GM21447 (cell line): ENCODE results near the gene FGGY.
"Not testable (repeated sequence)": the region's sequence is repeated elsewhere in the genome, so short reads cannot be mapped to it uniquely, and the experiment has no call there.

Source experiments
- ATAC-seq: cut with Tn5 transposase; IDR thresholded peaks from one replicate; pipeline ENCODE4 v1.9.1; 2021; ENCODE audit not compliant: unreplicated experiment

Gene FGGY

DNA sequence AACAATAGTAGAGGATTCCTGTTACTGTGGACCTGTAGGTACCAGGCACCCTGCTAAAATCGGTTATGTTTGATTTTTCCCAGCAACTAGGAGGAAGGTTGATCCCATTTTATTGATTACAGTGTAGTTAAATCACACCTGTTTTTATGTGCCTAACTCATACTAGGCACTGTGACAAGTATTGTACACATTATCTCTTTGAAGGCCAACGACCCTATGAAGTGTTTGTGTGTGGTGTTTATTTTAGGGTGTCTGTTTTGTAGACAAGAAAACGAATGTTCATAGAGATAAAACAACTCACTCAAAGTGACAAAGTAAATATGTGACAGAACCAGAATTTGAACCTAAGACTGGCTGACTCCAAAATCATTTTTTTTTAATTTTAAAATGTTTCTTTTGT is 49.5 kb downstream of the FGGY start:
- no peak for ATAC-seq

DNA sequence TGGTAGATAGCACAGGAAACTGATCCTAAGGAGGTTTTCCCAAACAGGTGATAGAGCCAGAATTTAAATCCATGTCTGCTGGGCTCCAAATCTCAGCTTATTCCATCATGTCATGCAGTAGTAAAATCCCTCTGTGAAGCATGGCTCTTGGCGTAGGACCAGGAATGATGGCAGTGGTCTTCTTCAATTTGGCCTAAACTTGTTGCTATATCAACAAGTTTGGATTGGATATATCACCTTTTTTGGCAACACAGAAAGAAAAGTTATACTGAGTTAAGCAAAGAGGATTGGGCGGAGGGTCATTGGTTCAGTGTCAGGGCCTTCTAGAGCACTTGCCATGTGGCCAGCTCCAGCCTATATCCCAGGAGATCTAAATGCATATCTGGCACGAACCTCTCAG is 52.2 kb downstream of the FGGY start:
- no peak for ATAC-seq

DNA sequence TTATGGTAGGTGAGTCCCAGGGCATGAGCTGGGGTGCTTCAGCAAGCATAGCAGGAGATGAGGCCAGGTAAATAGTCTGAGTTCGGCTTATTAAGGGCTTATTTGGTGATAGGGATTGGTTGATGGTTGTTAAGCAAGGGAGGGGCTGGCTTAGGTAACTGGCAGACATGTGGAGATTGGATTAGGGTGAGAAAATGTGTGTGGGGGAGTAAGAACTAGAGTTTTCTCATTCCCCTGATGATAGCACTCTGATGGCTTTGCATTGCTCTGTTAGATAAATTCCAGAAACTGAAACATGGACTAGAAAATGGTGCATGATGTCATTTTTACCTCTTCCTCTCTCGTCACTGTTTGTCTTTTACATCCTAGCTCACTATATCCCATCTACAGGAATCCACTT is 53.6 kb downstream of the FGGY start:
- no peak for ATAC-seq

DNA sequence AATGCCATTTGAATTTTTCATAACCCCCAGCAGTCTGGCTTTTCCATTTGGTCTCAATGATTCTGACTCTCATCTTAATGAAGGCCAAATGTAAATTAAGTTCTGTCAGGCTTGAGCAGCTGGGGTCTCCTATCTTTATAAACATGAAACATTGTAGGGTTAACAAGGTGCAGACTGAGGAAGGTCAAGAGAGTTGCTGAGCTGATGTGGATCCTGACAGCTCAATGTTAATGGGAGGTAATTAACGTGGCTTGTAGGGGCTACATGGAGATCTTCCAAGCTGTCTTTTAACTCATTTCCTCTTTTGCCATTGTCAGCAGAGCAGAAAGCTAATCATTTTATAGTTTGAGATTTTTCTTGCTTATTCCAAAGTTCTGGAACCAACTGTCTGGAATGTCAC is 55.2 kb downstream of the FGGY start:
- no peak for ATAC-seq

DNA sequence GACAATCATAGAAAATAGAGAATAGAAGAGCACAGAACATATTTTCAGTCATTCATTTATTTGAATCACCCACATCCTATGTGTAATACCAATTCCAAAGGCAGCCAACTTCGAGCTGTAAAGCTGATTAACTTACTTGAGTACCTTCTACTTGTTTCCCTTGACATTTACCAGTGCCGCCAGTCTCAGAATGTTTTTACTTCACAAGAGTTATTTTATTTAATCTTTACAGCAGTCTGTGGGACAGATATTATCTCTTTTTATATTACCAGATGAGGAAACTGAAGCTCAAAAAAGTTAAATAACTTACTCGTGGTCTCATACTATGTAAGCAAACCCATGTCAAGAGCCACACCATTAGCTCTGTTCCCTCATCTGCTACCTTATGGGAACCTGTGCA is 56.6 kb downstream of the FGGY start:
- ATAC-seq, result no peak

DNA sequence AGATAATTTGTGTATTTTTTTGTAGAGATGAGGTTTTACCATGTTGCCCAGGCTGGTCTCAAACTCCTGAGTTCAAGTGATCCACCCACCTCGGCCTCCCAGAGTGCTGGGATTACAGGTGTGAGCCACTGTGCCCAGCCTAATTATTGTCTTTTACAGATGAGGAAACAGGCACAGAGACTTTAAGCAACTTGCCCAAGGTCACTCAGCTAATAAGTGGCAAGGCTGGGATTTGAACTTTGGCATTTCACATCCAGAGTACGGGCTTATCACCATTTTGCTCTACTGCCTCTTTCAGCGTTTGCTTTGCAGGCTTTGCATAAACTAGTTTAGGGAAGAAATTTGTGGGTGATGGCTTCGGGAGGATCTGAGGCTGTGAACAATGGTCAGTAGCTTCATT is 57.3 kb downstream of the FGGY start:
- ATAC-seq, result not testable (repeated sequence)

DNA sequence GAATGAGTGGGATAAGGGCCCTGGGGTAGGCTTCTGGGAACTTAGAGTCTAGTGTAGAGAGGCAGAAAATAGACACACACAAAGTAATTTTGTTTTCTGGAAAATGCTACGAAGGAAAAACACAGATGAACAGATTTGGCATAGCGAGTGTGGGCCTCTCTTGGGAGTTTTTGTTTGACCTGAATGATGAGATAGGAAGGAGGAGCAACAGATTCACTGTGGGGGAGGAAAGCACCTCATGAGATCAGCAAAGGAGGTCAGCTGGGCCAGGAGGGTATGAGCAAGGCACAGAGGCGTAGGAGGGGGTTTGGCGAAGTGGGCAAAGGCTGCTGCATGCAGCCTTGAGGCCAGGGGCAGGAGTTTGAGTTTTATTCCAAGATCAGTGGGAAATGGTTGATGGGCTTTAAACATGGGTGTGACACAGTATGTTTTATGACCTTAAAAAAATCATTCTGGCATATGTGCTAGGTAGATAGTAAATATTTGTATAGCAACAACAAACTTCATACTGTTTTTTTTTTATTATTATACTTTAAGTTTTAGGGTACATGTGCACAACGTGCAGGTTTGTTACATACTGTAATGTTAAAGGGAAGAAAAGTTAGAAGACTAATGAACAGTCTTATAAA is 57.9 kb downstream of the FGGY start:
- peak; percentile 70 for ATAC-seq

DNA sequence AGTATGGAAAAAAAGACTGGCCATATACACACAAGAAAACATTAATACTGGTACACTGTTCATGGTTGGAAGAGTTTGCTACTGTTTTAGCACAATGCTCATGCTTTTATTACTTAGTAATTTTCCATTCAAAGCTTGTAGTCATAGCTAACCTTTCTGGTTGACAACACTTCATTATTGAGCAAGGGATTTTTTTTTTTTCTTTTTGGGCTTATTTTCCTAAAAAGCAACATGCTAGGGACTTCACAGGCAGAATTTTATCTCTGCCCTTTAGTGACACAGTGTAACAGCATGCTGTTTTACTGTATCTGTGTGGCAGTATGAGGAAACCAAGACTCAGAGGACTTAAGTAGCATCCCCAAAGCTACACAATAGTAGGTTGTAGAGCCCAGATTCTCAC is 58.5 kb downstream of the FGGY start:
- peak; percentile 78 for ATAC-seq

DNA sequence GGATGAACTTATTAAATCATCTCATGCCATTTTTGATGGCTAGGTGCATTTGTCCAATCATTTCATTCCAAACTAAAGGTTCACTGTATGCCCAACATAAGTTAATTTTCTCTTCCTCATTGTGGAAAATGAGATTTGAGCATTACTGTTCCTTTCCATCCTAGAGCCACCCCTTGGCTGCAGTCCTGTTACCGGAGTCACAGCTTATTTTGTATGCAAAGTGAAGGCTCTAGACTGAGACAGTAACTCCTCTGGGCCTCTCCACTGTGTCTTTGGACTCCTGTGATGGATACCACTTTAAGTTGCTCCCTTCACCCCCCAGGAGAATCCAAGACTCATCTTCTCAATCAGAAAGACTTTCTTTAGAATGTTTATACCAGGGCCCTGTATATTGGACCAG is 59.7 kb downstream of the FGGY start:
- ATAC-seq, result no peak

DNA sequence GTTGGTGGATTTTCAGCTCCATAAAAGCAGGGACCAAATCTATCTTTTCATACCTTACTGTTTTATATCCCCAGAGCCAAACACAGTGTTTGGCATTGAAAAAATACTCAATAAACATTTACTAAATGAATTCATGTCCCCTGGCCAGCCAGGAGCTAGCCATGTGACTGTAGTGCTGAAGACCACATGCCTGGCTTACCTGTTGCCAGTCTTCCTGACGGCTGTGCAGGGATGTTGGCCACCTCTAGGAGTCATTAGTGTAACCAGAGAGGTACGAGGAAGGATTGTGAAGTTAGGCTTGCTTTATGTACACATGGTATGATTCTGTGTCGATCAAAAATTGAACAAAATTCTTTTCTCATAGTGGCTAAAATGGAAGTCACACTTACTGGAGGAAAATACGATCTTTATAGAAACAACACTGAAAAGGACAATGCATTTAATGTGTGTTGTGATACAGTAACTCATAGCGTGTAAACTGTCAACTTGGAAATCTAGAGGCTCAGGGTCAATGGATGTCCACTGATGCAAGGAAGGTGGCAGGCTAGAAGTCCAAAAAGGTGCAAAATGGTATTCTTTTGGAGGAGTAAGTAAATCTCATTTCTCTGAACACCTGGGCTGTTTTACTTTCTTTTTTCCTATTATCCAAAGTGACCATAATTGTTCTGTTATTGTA is 60.9 kb downstream of the FGGY start:
- no peak for ATAC-seq

DNA sequence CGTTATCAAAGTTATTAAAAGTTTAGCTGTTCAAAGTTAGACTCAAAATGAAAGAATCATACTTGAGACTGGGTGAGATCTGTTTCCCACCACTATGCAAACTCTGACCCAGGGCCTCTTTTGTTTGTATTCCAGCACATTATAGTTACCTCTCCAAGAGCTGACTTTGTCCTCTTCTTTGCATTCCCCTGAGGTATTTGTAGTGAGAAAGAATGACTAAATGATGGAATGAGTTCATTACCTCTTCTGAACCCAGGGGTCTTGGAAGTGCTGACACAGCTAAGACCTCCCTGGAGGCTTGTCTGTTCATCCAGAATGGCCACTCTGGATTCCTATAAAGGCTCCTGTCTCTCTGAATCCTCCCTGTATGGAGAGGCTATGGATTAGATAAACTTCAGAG is 62.4 kb downstream of the FGGY start:
- ATAC-seq, result no peak

DNA sequence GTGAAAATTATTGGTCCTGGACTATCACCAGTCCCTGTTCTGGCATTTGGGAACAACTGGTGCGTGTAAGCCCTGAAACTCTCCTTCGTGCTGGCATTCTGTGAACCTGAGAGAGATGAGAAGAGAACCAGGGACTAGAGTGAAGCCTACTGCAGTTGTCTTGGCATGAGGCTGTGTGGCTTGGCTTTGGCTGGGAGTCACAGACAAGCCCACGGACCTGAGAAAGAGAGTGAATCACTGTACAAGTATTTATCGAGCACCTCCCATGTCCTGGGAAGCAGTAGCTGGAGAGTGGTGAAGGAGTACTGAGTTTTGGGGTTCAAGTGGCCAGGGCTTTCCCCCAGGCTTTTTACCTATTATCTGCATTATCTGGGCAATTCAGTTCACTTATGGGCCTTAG is 63.3 kb downstream of the FGGY start:
- ATAC-seq, result no peak

DNA sequence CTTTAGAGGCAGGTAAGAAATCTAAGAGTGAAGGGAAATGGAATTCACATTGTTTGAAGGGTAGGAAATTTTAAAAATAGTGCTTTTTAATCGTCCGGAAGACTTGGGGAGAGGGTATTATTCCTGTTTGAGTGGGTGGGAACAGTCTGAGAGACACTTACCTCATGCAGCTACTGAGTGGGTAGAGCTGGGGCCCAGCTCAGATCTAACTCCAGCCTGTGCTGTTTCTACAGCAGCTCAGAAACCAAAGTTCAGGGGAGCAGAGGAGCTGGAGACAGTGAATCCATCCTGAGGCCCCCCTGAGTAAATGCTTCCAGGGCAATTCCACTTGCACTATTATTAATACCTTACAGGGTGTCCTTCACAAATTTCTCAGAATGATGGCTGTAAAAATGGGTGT is 63.8 kb downstream of the FGGY start:
- ATAC-seq, result no peak

DNA sequence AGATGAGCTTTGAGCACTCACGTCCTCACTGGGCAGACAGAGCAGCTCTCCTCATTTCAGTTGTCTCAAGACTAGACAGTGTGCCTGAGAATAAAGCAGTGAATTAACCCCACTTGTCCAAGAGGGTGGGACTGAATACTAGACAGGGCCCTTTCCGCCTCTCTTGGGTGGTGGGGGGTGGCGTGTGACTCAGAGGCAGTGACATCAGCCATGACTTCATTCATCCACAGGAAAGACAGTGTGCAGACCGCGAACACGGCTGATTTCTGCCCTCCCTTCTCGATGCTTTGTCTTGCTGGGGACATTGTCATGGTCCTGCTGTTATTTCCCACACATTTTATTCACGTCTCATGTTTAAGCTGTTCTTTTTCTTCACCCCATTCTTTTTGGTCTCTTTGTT is 64.9 kb downstream of the FGGY start:
- ATAC-seq, result no peak

DNA sequence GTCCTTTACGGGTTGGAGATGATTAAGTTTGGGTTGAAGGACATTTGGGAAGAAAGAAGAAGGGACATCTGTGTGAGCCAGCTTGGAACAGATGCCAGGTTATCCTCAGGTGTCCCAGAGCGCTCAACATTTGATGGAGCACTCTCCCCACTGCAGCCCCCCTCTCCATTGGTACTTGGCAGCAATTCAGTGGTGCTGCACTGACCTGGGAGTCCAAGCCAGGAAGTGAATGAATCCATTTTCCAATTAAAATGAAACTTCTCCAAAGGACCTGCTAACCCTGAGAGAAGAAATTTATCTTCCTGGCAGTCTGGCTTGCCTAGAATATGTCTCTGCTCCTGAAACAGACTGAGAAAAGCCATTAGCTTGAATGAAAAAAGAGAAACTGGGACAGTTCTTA is 67.1 kb downstream of the FGGY start:
- ATAC-seq, result no peak

DNA sequence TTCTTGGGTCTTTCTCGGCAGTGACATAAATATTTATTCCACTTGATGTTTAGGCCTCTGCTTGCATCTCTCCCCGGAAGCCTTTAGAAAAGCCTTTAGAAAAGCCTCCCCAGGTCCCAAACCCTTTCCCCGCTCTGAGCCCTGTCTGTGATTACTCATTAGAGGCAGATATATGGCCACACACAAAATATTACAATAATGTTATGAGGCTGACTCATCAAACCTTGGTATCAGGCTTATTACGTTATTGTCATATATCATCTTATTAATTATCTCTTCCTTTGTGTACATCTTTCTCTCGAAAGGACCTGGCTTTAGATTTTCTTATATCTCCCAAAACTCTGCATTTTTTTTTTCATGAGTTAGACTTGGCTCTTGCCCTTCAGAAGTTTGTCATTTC is 69.5 kb downstream of the FGGY start:
- no peak for ATAC-seq

DNA sequence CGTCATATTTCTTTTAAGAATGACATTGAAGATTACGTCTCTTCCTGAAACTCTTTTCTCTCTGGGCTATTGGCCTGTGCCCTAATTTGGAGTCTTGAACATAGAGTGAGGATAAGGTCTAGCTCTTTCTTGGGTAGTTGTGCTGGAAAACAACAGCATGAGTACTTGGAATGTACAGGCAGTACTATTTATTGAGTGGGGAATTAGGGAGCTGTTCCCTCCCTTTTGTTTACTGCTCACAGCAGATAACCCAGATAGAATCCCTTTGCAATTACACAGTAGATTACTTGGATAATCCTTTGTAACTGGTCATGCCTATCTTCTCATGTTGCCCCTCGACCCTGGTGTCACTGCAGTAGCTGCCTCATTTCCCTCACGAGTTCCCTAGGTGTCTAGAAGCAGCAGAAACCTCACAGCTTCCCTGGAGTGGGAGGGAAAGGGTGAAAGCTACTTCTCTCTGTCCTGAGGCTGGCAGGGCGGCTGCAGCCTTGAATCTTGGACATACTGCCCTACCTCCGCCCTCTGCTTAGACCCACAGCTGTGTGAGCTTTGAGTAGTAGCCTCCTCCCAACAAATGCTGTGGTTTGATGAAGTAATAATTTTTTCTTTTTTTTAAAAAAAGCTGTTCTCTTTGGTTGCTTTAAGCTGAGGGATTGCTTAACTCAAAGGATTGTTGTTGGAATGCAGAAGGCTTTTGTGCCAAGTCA is 70.6 kb downstream of the FGGY start:
- no peak for ATAC-seq

DNA sequence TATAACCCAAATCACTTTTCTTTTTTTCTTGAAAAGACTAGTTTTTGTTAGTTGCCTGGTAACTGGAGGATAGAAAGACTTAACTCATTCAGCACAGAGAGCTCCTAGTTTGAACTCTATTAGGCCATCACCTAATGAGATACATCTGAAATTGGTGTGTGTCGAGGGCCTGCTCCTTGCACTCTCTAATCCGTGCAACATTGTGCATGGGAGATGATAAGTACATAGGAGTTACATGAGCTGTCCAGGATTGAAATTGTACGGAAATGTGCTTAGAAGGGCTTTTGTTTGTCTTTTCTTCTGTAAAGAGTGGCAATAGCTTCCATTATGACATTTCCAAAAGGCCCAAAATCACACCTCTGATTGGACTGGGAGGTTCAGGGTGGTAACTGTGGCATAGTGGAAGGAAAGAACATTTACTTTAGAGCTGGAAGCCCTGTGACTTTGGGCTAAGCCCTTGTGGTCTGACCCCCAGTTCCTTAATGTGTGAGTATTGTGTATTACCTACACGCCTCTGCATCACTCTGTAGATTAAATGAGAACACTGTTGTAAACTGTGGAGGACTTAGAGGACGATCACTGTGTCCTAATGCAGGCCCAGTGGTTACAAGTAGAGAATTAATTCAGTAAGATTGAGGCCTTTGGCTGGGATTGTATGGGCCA is 71.2 kb downstream of the FGGY start:
- ATAC-seq, result no peak

DNA sequence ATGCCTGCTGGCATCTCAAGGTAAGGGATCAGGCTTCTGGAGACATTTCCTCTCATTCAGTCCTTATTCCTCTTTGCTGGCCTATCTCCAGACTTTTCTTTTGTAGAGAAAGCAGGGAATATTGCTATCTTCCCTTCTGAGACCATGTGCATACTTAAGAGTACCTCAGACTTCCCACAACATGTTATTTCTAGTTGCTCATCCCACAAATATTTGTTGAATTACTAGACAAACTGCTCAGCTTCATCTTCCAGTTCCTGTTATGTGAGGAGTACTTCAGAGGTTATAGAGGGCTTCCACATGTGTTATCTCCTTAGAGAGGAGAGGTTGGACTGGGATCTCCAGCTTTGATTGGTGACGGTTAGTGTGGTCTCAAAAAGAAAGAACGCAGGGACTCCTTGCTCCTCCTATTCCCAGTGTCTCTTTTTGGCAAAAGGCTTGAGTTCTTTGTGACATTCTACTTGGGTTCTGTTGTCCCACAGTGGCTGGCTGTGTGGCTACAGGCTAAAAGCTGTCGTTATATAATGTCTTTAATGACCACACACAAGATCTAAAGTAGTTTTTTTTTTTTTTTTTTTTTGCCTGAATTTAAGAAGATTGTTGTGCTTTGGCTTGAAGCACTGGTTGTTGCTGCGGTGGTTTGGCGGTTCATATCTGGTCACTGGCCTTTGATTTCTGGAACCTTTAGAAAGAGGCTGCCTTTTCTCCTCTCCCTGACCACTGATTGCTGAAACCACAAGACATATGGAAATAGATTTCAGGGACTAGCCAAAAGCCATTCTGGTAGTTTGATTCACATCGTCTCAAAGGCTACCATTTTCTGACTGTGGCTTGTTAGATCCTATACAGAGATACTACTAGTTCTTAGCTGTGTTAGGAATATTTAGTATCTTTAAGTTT is 78.7 kb downstream of the FGGY start:
- ATAC-seq, result no peak

DNA sequence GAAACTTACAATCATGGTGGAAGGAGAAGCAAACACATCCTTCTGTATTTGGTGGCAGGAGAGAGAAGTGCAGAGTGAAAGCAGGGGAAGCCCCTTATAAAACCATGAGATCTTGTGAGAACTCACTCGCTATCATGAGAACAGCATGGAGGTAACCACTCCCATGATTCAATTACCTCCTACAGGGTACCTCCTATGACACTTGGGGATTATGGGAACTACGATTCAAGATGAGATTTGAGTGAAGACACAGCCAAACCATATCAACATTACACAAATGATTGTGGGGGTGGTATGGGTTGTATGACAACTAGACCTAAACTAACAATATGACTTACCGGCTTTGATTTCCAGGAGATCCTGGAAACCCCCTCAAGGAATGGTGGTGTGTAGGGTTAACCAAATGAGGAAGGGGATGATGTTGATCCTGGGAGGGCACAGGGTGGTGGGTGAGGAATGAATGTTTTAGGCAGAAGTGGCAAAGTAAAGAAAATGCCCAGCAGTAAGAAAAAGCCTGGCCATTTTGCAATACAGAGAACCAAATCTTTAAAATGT is 80.5 kb downstream of the FGGY start:
- ATAC-seq, result no peak
